Measurements from ENCODE around the gene SDF4. TPM values are rescaled to one million over a fixed set of nuclear protein-coding genes. Genes with fewer than 3 reads are reported as not detected.

Gene SDF4
- total and polyA plus RNA-seq, 11 donors, result 102 to 212 (median 120) TPM

DNA sequence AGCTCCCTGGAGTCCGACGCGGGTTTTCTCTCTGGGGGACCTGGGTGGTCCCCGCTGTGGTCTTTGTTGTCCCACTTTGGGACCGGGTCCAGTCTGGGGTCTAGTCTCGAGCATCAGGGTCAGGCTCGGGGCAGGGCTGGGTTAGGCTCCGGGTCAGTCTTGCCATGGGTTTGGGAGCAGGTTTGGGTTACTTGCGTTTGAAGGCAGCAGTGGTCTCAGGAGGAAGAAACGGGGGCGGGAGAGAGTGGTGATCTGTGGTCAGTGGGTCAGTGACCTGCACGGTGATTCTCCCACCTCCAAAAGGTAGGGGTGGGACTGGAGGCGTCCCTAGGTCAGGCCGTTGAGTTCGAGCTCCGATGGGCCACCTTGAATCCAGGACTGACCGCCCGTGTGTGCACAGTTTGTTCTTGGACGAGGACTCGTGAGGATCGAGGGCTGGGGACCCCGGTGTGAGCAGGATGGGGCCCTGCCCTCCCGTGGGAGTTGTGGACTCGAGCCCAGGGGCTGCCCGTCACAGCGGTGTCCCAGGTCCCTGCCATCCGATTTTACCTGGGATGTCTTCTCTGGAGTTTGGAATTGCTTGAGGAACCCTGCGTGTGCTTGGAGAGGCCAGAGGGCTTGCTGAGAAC lies 2.5 kb upstream of the SDF4 start:
- no peak overlapping the region for H3K4me3 ChIP-seq
- peaks cover 0 to 12% (median 0%) of the 10 kb centered on the region in 9 donors for H3K36me3 ChIP-seq
- no peak overlapping the region for H3K27ac ChIP-seq
- WGBS, 4 donors, result 93 to 95% (median 94%) methylated on average over 28 of the region's 28 CpGs
- intact Hi-C loops (cut with DNase I), result loop anchor here in 6 of 10 donors (5.0 to 10.0 kb wide), 4 partner anchors 38 to 117 kb away; partner anchors contain the start of genes C1orf159 (in 2 of the 6) and UBE2J2 (in 2 of the 6)
- peaks cover 8 to 45% (median 32%) of the 10 kb centered on the region in 12 donors for H3K4me1 ChIP-seq
- no peaks in the 10 kb centered on the region for H3K9me3 ChIP-seq
- DNase-seq (no peak), ATAC-seq (no peak)
- H3K27me3 ChIP-seq, result peaks cover 4 to 19% (median 13%) of the 10 kb centered on the region in 9 donors
- TF ChIP-seq, protein P1, sequence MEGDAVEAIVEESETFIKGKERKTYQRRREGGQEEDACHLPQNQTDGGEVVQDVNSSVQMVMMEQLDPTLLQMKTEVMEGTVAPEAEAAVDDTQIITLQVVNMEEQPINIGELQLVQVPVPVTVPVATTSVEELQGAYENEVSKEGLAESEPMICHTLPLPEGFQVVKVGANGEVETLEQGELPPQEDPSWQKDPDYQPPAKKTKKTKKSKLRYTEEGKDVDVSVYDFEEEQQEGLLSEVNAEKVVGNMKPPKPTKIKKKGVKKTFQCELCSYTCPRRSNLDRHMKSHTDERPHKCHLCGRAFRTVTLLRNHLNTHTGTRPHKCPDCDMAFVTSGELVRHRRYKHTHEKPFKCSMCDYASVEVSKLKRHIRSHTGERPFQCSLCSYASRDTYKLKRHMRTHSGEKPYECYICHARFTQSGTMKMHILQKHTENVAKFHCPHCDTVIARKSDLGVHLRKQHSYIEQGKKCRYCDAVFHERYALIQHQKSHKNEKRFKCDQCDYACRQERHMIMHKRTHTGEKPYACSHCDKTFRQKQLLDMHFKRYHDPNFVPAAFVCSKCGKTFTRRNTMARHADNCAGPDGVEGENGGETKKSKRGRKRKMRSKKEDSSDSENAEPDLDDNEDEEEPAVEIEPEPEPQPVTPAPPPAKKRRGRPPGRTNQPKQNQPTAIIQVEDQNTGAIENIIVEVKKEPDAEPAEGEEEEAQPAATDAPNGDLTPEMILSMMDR (IDR thresholded peaks at IDR 0.05), result no peak
- no peak for TF ChIP-seq POLR2A (IDR thresholded peaks at IDR 0.05)

DNA sequence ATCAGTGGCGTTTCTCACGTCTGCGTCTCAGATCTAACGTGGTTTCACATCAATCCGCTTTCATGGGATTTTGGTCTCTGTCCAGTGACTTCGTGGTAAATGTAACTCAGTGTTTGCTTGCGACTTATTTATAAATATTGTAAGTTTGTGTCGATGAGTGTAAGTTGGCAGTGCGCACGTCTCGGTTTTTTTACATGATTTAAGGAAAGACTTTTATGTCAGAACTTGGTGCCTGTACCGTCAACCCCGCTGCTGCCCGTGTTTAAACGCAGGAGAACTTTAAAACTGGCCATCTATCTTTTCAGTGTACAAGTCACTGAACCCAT lies 1.7 kb upstream of the SDF4 start:
- peaks cover 8 to 50% (median 34%) of the 10 kb centered on the region in 12 donors for H3K4me1 ChIP-seq

DNA sequence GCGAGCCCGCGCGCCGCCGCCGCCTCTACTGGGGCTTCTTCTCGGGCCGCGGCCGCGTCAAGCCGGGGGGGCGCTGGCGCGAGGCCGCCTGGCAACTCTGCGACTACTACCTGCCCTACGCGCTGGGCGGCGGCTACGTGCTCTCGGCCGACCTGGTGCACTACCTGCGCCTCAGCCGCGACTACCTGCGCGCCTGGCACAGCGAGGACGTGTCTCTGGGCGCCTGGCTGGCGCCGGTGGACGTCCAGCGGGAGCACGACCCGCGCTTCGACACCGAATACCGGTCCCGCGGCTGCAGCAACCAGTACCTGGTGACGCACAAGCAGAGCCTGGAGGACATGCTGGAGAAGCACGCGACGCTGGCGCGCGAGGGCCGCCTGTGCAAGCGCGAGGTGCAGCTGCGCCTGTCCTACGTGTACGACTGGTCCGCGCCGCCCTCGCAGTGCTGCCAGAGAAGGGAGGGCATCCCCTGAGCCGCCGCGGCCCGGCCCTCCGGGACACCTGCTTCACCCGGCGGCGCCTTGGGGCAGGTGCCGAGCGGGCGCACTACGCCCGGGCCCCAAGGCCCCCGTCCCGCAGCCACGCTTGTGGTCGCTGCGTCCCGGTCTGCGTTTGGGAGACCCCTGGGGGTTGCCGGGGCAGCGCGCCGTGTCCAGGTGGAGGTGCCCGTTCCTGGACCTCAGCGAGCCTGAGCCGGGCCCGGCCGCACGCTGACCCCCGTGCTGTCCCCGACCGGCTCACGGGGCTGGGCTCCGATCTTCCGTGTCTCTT lies 1.2 kb upstream of the SDF4 start:
- DNase-seq (no peak), ATAC-seq (no peak)
- peak overlapping the region in 2 of 12 donors; percentile 27 to 46 for H3K27ac ChIP-seq
- WGBS, 4 donors, result 77 to 85% (median 81%) methylated on average over 82 to 98 of the region's 98 CpGs
- H3K27me3 ChIP-seq, result peaks cover 0 to 10% (median under 1%) of the 10 kb centered on the region in 9 donors
- intact Hi-C loops (cut with DNase I), result loop anchor here in 6 of 10 donors (2.0 to 10.0 kb wide), 5 partner anchors 39 to 116 kb away; partner anchors contain the start of genes UBE2J2 (in 3 of the 6) and C1orf159 (in 2 of the 6)
- peaks cover 0 to 24% (median 9%) of the 10 kb centered on the region in 9 donors for H3K36me3 ChIP-seq
- H3K4me1 ChIP-seq, result peaks cover 8 to 55% (median 34%) of the 10 kb centered on the region in 12 donors
- H3K4me3 ChIP-seq, result peak overlapping the region in 10 of 12 donors; percentile 21 to 98 (median 50)
- no peak for TF ChIP-seq POLR2A (IDR thresholded peaks at IDR 0.05)
- TF ChIP-seq, protein P1 (IDR thresholded peaks at IDR 0.05), result no peak
- H3K9me3 ChIP-seq, result no peaks in the 10 kb centered on the region

More for the DNA sequence above, 1.7 kb upstream of the SDF4 start:
- DNase-seq (no peak), ATAC-seq (no peak)
- WGBS, 4 donors, result 96 to 97% (median 97%) methylated on average over 15 of the region's 15 CpGs
- H3K36me3 ChIP-seq, result peaks cover 0 to 18% (median 3%) of the 10 kb centered on the region in 9 donors
- intact Hi-C loops (cut with DNase I), result loop anchor here in 6 of 10 donors (2.0 to 10.0 kb wide), 5 partner anchors 39 to 116 kb away; partner anchors contain the start of genes UBE2J2 (in 3 of the 6) and C1orf159 (in 2 of the 6)
- TF ChIP-seq POLR2A (IDR thresholded peaks at IDR 0.05), result no peak
- TF ChIP-seq, protein P1 (IDR thresholded peaks at IDR 0.05), result no peak
- H3K4me3 ChIP-seq, result peak overlapping the region in 2 of 12 donors; percentile 50 to 56
- H3K27ac ChIP-seq, result no peak overlapping the region
- no peaks in the 10 kb centered on the region for H3K9me3 ChIP-seq
- peaks cover under 1 to 12% (median 6%) of the 10 kb centered on the region in 9 donors for H3K27me3 ChIP-seq

Data from heart left ventricle (tissue), 16 donors.